Upper lobe of left lung (tissue), 4 donors: ENCODE results near the gene NDFIP2.

Experiments
- EP300 ChIP-seq, 4 donors: sonication (generic); formaldehyde crosslinking; IDR thresholded peaks; one replicate each; pipeline ENCODE4 v1.5.1; 2017; ENCODE audit warnings: antibody characterized with exemption in 4 of 4, control low read depth in 2 of 4
- POLR2A ChIP-seq, 4 donors: fragments of 450-650 bp; IDR thresholded peaks; one replicate each; pipeline ENCODE4 v1.5.1; 2016 to 2017; ENCODE audit warnings: antibody characterized with exemption in 4 of 4, mild to moderate bottlenecking in 2 of 4
- TF ChIP-seq, protein P1 (sequence below), 6 experiments: fragments of 450-650 bp in 4 of 6; fragments of 200-600 bp in 2 of 6; sonication (generic) in 2 of 6; IDR thresholded peaks; one replicate each; pipeline ENCODE4 v1.5.1; 2016 to 2019; ENCODE audit warnings: antibody characterized with exemption in 6 of 6

DNA sequence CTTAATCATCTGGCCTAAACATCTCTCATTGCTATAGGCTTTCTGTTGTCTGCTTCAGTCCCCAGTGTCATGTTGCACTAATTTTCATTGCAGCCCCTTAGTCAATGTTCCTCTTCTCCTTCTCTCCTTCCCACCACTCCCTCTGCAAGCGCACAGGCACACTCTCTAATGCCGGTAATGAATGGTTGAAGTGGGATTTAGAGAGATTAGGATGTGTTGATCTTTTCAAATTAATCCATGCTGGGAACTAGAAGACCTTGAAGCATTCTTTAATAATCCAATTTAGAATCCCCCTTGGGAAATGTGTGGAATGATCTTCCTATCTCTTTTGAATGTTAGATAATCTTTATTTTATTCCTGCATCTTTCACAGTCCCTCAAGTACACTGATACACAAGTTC is 33.2 kb upstream of the NDFIP2 start:
- no peak for TF ChIP-seq EP300 (IDR thresholded peaks at IDR 0.05)
- TF ChIP-seq, protein P1, sequence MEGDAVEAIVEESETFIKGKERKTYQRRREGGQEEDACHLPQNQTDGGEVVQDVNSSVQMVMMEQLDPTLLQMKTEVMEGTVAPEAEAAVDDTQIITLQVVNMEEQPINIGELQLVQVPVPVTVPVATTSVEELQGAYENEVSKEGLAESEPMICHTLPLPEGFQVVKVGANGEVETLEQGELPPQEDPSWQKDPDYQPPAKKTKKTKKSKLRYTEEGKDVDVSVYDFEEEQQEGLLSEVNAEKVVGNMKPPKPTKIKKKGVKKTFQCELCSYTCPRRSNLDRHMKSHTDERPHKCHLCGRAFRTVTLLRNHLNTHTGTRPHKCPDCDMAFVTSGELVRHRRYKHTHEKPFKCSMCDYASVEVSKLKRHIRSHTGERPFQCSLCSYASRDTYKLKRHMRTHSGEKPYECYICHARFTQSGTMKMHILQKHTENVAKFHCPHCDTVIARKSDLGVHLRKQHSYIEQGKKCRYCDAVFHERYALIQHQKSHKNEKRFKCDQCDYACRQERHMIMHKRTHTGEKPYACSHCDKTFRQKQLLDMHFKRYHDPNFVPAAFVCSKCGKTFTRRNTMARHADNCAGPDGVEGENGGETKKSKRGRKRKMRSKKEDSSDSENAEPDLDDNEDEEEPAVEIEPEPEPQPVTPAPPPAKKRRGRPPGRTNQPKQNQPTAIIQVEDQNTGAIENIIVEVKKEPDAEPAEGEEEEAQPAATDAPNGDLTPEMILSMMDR (IDR thresholded peaks at IDR 0.05), result no peak
- TF ChIP-seq POLR2A (IDR thresholded peaks at IDR 0.05), result no peak
